Measurements from ENCODE around the gene SCRN1. TPM values are rescaled to one million over a fixed set of nuclear protein-coding genes. Genes with fewer than 3 reads are reported as not detected.

The SCRN1 gene
- total and polyA plus RNA-seq, 2 experiments from 2014 or later, result 58.8 to 80.0 TPM

DNA sequence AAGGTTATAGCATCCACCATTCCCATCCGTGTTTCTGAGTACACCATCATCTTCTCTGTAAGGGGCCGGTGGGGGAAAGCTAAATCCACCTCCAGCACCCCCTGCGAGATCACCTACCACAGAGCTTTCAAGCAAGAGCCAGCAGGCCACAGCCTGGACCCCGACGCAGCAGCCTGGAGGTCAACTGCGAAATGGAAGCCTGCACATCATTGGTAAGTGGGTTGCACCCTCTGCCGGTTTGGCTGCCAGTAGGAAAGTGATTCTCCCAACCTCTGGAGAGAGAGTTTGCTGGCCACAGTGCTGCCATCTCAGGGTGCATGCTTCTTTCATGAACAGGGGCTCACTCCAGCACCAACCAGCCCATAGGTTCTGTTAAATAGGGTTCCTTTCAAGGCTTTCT, 101.6 kb downstream of the SCRN1 start:
- Histone ChIP-seq H3K4me3 (no peak overlapping the region), H3K27me3 (replicated peaks; ENCODE audit: insufficient read depth) (peaks cover 7% of the 10 kb centered on the region), H3F3A (ENCODE audit: insufficient read depth) (no peaks in the 10 kb centered on the region), H4K20me1 (ENCODE audit: insufficient read depth) (no peaks in the 10 kb centered on the region), H3K79me2 (ENCODE audit: insufficient read depth) (no peaks in the 10 kb centered on the region), H3K27ac (no peak overlapping the region), H3K4me1 (ENCODE audit: insufficient read depth) (no peaks in the 10 kb centered on the region), H3K36me3 (ENCODE audit: low read depth) (no peaks in the 10 kb centered on the region), H2AFZ (no peak overlapping the region), H3K4me2 (ENCODE audit: unreplicated experiment) (no peak overlapping the region), H3K9ac (no peak overlapping the region), H3K9me3 (ENCODE audit: low read depth) (no peaks in the 10 kb centered on the region), H3K9me2 (ENCODE audit: insufficient read depth) (no peaks in the 10 kb centered on the region)
- no peak for TF ChIP-seq EZH2phosphoT487 (IDR thresholded peaks at IDR 0.05; ENCODE audit: insufficient read depth, low read depth)
- no peak for TF ChIP-seq EZH2 (IDR thresholded peaks at IDR 0.05; ENCODE audit: insufficient read depth, poor library complexity, severe bottlenecking)
- WGBS, 2 experiments (ENCODE audit: low coverage in 1 of 2, low lambda C conversion rate in 2 of 2, missing lambda C conversion rate in 2 of 2), result 72 to 81% methylated on average over 7 of the region's 7 CpGs
- DNase-seq, result no peak
- in situ Hi-C loops (cut with MboI), result no loop called here

DNA sequence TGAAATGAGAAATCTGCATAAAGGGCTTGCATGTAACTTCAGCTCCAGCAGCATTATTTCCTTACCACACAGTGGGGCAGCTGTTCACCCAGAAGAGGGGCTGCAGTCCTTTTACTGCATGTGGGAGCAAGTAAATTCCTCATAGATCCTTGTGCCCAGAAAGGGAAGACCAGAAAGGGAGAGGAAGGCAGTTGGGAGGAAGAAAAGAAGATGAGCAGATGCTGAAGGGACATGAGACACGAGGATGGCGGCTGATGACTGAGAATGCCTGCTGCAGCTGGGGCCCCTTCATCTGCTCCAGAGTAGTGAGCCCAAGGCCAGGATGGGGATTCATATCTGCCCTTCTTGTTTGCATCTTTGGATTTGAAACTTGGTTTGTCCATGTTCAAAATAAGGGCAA, 102.8 kb downstream of the SCRN1 start:
- Histone ChIP-seq H3K9me2 (ENCODE audit: insufficient read depth) (no peaks in the 10 kb centered on the region), H3K9me3 (ENCODE audit: low read depth) (no peaks in the 10 kb centered on the region), H3K27me3 (replicated peaks; ENCODE audit: insufficient read depth) (peaks cover 7% of the 10 kb centered on the region; the same call in 1 of the 2 replicates), H4K20me1 (ENCODE audit: insufficient read depth) (no peaks in the 10 kb centered on the region), H3K36me3 (ENCODE audit: low read depth) (no peaks in the 10 kb centered on the region), H3K4me3 (no peak overlapping the region), H3F3A (ENCODE audit: insufficient read depth) (no peaks in the 10 kb centered on the region), H3K4me1 (ENCODE audit: insufficient read depth) (no peaks in the 10 kb centered on the region), H3K4me2 (ENCODE audit: unreplicated experiment) (no peak overlapping the region), H2AFZ (no peak overlapping the region), H3K27ac (no peak overlapping the region), H3K79me2 (ENCODE audit: insufficient read depth) (no peaks in the 10 kb centered on the region), H3K9ac (no peak overlapping the region)
- WGBS, 2 experiments (ENCODE audit: low coverage in 1 of 2, low lambda C conversion rate in 2 of 2, missing lambda C conversion rate in 2 of 2), result 88 to 95% methylated on average over 2 of the region's 2 CpGs
- TF ChIP-seq EZH2phosphoT487 (IDR thresholded peaks at IDR 0.05; ENCODE audit: insufficient read depth, low read depth) (no peak), EZH2 (IDR thresholded peaks at IDR 0.05; ENCODE audit: insufficient read depth, poor library complexity, severe bottlenecking) (no peak)
- DNase-seq, result no peak
- in situ Hi-C loops (cut with MboI), result no loop called here

DNA sequence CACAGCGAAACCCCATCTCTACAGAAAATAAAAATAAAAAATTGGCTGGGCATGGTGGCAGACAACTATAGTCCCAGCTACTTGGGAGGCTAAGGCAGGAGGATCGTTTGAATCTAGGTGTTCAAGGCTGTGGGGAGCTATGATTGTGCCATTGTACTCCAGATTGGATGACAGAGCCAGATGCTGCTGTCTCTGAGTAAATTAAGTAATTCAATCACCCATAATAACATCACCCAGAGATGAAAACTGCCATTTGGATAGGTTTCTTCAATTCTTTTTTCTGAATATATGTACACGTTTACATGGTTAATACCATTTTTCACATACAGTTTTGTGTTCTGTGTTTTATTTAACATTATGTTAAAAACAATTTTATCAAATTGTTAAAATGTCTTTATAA, 104.0 kb downstream of the SCRN1 start:
- DNase-seq, result no peak
- H3K79me2 ChIP-seq (ENCODE audit: insufficient read depth), result no peaks in the 10 kb centered on the region
- H3K9me2 ChIP-seq (ENCODE audit: insufficient read depth), result no peaks in the 10 kb centered on the region
- peaks cover 7% of the 10 kb centered on the region; the same call in 1 of the 2 replicates for H3K27me3 ChIP-seq (replicated peaks; ENCODE audit: insufficient read depth)
- H3F3A ChIP-seq (ENCODE audit: insufficient read depth), result no peaks in the 10 kb centered on the region
- H3K9me3 ChIP-seq (ENCODE audit: low read depth), result no peaks in the 10 kb centered on the region
- TF ChIP-seq EZH2phosphoT487 (IDR thresholded peaks at IDR 0.05; ENCODE audit: insufficient read depth, low read depth), result no peak
- no peak for TF ChIP-seq EZH2 (IDR thresholded peaks at IDR 0.05; ENCODE audit: insufficient read depth, poor library complexity, severe bottlenecking)
- no peak overlapping the region for H3K4me3 ChIP-seq
- WGBS, 2 experiments (ENCODE audit: low coverage in 1 of 2, low lambda C conversion rate in 2 of 2, missing lambda C conversion rate in 2 of 2), result 81 to 82% methylated on average over 3 of the region's 3 CpGs
- in situ Hi-C loops (cut with MboI), result no loop called here
- no peak overlapping the region for H3K4me2 ChIP-seq (ENCODE audit: unreplicated experiment)
- H3K9ac ChIP-seq, result no peak overlapping the region
- no peak overlapping the region for H3K27ac ChIP-seq
- H3K36me3 ChIP-seq (ENCODE audit: low read depth), result no peaks in the 10 kb centered on the region
- no peak overlapping the region for H2AFZ ChIP-seq
- H3K4me1 ChIP-seq (ENCODE audit: insufficient read depth), result no peaks in the 10 kb centered on the region
- H4K20me1 ChIP-seq (ENCODE audit: insufficient read depth), result no peaks in the 10 kb centered on the region

DNA sequence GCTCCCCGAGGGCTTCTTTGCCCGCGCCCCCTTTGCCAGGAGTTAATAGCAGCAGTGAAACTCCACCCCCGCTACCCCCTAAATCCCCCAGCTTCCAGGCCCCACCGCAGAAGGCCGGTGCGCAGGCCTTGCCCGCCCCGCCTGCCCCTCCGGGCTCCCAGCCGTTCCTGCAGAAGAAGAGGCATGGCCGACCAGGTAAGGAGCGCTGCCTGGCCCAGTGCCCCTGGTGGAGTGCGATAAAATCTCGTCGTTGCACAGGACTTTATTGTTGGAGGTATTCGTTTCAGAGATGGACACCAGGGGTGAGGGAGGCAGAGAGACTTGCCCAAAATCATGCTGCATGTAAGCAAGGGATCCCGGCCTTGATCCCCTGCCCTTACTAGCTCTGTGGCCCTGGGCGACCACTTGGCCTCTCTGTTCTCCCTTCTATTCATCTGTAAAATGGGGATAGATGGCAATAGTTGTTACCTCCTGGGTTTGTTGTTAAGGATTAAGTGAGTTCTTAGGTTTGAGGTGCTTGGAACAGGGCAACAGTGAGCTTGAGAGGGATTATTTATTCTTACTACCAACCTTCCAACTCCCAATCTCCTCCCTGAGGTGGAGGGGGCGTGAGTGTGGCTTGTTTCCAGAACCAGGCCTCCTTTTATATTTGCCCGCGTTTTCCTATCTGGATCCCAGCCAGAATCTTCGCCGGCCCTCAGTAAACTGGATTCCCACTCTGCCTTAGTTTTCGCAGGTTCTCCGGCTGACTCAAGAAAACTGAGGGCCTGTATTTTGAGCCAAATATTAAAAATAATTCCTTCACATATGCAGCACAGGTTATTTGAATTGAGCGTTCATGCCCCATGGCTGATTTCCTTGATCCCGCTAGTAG, 105.0 kb downstream of the SCRN1 start:
- in situ Hi-C loops (cut with MboI), result no loop called here
- Histone ChIP-seq H3F3A (ENCODE audit: insufficient read depth) (peaks cover 7% of the 10 kb centered on the region; the same call in 1 of the 2 replicates), H3K4me3 (no peak overlapping the region), H3K9ac (no peak overlapping the region), H3K27me3 (replicated peaks; ENCODE audit: insufficient read depth) (peaks cover 7% of the 10 kb centered on the region; the same call in 1 of the 2 replicates), H4K20me1 (ENCODE audit: insufficient read depth) (no peaks in the 10 kb centered on the region), H3K4me1 (ENCODE audit: insufficient read depth) (no peaks in the 10 kb centered on the region), H3K36me3 (ENCODE audit: low read depth) (no peaks in the 10 kb centered on the region), H3K4me2 (ENCODE audit: unreplicated experiment) (no peak overlapping the region), H3K79me2 (ENCODE audit: insufficient read depth) (no peaks in the 10 kb centered on the region), H2AFZ (no peak overlapping the region), H3K9me2 (ENCODE audit: insufficient read depth) (no peaks in the 10 kb centered on the region), H3K9me3 (ENCODE audit: low read depth) (no peaks in the 10 kb centered on the region), H3K27ac (no peak overlapping the region)
- no peak for DNase-seq
- 58 to 60% methylated on average over 21 to 28 of the region's 28 CpGs for WGBS, 2 experiments (ENCODE audit: low coverage in 1 of 2, low lambda C conversion rate in 2 of 2, missing lambda C conversion rate in 2 of 2)
- TF ChIP-seq EZH2phosphoT487 (IDR thresholded peaks at IDR 0.05; ENCODE audit: insufficient read depth, low read depth), result no peak
- no peak for TF ChIP-seq EZH2 (IDR thresholded peaks at IDR 0.05; ENCODE audit: insufficient read depth, poor library complexity, severe bottlenecking)
